Measurements from ENCODE around the gene ERP27. TPM values are rescaled to one million over a fixed set of nuclear protein-coding genes. Genes with fewer than 3 reads are reported as not detected.
A peak's percentile ranks its signal among the peaks of the same experiment; 100 is the strongest.

ERP27 gene
- total RNA-seq, 1 donor from 2014 or later = not detected

DNA sequence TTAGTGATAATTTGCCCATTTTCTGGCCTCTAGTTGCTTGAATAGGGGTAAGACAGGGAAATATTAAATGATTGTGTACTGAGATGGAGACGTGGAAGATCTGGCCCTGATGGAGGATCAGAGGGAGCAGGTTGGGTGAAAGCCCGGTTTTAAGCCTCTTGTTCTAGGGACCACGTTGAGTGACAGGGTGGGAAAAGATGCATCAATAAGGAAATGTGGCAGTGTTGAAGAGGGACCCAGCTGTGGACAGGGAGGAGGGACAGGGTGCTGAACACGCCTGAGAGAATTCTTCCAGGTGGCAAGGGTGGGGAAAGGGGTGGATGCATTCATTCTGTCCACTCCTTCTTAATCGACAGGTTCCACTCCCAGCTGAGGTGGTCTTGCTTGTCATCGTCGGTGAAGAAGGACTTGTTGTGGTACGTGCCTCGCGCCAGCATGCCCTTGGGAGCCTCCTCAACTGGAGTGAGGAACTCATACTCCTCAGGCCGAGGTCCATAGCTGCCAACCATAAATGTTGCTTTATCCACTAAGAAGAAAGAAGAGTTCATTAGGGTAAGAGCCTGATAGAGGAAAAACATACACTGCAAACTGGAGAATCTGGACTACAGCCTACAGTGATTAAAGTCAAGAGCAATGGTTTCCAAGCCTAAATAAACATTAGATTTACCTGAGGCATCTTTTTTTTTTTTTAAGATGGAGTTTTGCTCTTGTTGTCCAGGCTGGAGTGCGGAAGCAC lies 4.0 kb upstream of the ERP27 start:
- no peak for DNase-seq (ENCODE audit: extremely low read depth, low read depth, low spot score)

DNA sequence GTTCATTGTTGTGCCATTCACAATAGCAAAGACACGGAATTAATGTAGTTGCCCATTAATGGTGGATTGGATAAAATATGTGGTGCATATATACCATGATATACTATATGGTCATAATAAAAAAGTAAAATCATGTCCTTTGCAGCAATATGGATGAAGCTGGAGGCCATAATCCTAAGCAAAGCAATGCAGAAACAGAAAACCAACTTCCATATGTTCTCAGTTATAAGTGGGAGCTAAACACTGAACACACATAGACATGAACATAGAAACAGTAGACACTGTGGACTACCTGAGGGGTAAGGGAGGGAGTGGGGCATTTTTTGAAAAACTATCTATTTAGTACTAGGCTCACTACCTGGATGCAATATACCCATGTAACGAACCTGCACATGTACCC lies 3.0 kb upstream of the ERP27 start:
- no peak for DNase-seq (ENCODE audit: extremely low read depth, low read depth, low spot score)

DNA sequence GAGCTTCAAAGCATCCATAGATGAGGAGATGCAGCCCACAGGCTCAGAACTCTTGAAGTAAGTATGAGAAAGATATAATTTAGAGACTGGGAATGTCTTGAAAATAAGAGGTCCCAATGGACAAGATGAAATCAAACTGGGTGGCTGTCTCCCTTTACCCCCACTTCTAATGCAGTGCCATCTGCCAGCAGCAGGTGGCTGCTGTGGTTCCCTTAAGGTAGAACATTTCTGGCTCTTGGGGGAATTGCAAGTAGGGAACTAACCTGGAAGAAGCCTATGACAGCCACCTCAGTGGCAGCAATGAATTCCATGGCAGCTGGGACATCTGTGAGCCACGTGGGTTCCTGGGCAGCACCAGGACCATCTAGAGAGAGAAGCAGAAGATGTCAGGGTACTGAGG lies 648 bp downstream of the ERP27 start:
- no peak for DNase-seq (ENCODE audit: extremely low read depth, low read depth, low spot score)

DNA sequence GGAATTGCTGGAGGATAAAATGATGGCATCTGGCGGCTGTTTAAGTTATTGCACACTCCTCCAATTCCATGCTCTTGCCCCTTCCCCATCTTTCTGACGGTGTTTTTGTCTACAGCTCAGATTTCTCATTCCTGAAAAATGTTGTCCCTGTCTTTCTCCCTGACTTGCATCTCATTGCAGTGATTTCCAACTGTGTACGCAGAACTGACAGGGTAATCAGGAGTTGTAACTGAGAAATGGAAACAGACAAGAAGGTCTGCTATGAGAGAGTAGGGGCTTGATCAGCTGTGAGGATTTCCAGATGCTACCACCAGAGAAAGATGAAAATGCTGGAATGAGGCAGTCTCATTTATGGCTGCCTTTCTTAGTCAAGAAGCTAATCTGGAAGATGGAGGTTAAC lies 1.3 kb downstream of the ERP27 start:
- no peak for DNase-seq (ENCODE audit: extremely low read depth, low read depth, low spot score)

DNA sequence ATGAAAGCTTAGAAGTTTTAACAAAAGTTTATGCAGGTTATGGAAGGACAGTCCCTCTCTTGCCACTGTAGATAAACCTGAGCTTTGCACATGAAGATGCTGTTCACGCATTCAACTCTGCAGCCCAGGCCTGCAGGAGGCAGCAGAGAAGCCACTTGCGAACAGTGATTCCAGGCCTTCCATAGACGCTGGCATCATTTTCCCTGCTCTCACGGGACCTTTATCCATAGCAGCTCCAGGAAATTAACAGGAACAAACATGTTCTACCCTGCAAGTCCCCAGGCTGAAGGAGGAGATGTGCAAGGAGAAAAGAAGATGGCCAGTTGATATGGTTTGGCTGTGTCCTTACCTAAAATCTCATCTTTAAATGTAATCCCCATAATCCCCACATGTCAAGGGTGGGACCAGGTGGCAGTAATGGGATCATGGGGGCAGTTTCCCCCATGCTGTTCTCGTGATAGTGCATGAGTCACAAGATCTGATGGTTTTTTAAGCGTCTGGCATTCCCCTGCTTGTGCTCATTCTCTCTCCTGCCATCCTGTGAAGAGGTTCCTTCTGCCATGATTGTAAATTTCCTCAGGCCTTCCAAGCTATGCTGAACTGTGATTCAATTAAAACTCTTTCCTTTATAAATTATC lies 2.0 kb downstream of the ERP27 start:
- no peak for DNase-seq (ENCODE audit: extremely low read depth, low read depth, low spot score)

DNA sequence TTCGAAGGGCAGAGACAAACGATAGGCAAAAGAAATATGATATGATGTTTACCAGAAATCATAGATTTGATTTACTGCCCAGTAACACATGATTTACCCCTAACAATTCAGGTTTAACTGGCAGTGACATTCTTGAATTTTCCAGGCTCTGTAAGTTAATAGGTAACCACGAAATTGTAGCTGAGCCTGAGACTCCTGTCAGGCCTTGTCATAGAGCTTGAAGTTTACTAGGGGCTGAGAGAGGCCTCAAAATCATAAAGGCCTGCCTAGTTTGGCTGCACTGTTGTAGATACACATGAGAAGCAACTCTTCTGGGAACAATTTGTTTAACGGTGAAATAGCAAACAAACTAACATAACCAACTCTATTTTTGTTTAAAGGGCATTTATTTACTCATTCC lies 3.3 kb downstream of the ERP27 start:
- DNase-seq (ENCODE audit: extremely low read depth, low read depth, low spot score) = no peak

DNA sequence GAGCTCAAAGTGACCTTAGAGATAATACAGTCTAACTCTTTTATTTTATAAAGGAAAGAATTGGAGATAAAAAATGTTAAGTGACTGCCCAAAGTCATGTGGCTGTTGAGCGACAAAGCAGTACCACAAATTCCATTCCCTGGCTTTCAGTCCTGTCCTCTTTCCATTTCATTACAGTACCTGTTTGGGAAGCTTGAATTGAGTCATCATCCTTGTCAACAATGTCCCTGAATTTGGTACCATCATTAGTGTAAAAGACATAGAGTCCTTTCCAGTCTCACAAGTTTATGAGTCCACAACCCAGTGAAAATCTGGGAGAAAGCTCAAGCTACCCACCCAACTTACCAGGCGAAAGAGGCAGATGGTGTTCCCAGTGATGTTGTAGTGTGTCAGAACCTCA lies 3.8 kb downstream of the ERP27 start:
- no peak for DNase-seq (ENCODE audit: extremely low read depth, low read depth, low spot score)

DNA sequence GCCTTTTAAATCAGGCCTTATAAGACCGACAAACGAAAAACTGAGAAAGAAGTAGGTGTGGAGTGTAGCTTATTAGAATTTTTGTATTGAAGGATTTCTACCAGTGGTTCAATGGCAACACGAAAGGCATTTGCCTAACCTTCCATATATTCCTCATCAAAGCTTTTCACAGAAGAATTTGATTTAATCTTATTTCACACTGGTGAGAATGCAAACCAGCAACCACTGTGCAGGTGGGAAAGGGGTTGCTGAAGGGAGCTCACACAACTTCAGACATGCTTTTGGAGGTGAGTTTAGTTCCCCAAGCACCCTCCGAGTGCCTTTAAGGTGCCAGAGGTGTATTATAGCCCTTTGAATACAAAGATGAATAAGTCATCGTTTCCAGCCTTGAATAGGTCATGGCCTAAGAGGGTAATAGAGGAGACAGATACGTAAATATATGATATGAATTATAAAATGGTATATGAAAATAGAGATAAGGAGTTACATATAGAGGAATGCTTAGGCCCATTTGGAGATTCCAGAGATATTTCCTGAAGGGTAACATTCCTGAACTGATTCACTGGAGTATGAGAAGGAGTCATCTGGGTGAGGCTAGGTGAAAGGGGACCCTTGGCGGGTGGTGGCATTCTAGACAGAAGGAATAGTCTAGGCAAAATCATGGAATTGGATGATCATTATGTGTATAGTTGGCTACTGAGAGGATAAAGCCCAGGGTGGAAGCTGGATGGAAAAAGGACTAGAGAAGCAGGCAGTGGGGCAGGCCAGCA lies 6.4 kb downstream of the ERP27 start:
- no peak for DNase-seq (ENCODE audit: extremely low read depth, low read depth, low spot score)

DNA sequence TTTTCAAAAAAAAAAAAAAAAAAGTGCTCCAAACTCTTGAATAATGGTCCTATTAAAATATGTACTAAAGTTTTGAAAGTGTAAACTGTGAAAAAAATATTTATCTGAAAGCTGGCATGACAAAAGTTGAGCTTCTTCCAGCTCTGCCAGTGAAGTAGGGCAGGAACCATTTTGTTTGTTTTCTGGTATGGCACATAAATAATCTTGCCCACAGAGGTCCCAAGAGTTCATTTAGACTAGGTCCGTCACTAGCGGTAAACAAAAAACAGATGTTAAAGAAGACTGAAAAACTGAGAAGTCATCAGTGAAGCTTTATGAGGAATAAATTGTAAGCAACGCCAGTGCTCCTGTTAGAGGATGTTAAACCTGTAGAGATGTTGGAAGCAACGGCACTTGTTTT lies 7.0 kb downstream of the ERP27 start:
- DNase-seq (ENCODE audit: extremely low read depth, low read depth, low spot score) = no peak

DNA sequence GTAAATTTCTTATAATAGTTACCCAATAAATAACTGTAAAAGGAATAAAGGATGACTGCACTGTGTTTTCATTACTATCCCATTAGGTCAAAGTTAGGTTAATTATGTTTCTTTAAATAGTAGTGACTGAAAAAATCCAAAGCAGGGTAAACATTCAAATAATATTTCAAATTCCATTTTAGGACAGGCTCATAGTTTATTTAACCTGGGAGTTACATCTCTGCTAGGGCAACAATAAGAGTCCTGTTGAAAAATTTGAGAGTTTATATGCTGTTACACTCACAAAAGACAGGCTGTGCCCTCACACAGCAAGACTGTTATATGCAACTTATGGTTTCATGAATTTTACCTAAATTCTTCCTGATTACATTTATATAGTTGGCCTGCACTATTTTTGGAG lies 8.0 kb downstream of the ERP27 start:
- no peak for DNase-seq (ENCODE audit: extremely low read depth, low read depth, low spot score)

DNA sequence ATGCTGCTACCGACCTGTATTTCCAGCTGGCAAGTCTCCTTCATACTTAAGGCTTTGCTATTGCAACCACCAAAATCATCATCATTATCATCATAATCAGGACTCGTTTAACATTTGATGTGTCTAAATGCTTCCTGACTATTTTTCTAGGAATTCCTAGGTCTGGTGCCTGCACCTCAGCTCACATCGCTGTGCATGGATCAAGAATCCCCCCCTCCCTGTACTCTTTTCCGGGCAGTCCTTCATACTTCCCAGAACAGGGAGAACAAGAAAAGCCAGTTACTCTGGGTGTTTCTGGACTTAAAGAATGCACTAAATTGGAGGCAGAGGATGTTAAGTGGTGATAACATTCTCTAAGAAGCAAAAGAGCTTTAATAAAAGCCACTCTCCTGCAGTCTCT lies 9.4 kb downstream of the ERP27 start:
- no peak for DNase-seq (ENCODE audit: extremely low read depth, low read depth, low spot score)

DNA sequence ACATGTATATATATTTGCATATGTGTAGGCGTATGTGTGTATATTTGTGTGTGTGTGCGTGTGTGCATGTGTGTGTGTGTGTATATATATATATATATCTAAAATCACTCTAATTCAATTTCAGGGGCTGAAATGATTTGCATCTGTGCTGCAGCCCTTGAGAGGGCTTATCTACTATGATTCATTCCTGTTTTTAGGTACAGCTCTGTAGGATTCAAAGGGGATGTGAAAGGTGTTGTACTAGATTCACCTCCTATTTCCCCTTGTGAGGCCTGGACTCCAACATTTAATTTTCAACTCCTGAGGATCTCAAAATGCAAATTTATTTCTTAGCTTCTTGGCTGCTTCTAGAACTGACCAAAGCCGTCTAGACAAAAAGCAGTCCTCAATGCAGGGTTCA lies 11.1 kb downstream of the ERP27 start:
- DNase-seq (ENCODE audit: extremely low read depth, low read depth, low spot score) = no peak

DNA sequence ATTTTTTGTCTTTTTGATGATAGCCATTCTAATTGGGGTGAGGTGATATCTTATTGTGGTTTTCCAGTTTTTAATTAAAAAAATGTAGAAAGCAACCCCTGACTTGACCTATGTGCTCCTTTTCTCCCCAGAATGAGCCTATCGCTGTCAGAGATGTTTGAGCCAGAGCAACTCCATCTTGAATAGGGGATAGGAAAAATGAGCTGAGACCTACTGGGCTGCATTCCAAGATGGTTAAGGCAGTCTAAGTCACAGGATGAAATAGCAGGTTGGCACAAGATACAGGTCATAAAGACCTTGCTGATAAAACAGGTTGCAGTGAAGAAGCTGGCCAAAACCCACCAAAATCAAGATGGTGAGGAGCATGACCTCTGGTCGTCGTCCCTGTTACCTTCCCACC lies 13.8 kb downstream of the ERP27 start:
- no peak for DNase-seq (ENCODE audit: extremely low read depth, low read depth, low spot score)

DNA sequence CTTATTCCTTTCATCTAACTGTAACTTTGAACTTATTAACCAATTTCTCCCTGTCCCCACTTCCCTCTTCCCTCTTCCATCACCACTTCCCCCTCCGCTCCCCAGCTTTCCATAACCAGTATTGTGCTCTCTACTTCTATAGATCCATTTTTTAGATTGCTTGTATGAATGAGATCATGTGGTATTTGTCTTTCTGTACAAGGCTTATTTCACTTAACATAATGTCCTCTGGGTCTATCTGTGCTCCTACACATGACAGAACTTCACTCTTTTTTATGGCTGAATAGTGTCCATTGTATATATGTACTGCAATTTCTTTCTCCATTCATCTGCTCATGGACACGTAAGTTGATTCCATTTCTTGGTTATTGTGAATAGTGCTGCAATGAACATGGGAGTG lies 14.4 kb downstream of the ERP27 start:
- no peak for DNase-seq (ENCODE audit: extremely low read depth, low read depth, low spot score)

DNA sequence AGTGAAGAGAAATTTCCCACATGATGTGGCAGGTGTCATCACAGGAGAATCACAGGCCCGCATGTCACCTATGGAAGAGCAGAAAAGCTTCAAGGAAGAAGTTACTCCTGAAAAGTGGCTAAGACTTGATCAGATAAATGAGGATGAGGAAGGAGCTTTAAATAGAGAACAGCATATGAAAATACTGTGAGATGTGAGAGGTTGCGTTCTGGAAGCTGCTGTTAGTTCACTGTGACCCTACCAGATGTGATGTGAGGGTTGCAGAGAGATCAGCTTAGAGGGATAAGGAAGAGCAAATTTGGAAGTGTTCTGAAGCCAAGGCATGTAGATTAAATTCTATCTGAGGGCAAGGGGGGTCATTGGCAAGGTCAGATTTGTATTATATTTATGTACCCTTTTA lies 17.1 kb downstream of the ERP27 start:
- DNase-seq (ENCODE audit: extremely low read depth, low read depth, low spot score) = no peak

DNA sequence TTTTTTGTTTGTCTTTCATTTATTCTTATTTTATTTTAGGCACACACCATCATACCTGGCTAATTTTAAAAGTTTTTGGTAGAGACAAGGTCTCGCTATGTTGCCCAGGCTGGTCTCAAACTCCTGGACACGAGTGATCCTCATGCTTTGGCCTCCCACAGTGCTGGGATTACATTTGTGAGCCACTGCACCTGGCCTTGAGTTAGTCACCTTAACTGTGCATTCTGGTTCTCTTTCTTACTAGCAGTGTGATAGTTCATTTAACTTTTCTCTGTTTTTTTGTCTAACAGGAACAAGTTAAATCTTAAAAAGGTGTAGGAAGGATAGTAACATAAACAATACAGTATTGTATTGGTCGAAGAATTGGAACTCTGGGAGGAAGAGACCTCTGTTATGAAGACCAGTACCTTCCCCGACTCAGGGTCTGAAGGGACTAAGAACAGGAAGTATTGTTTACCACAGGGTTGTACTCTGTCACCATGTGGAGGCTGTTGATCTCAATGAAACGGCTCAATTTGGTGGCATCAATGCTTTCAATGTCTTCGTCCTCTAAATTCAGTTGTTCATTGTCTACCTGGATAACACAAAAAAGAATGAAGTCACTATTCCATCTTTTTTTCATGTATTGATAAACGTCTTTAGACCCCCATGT lies 17.7 kb downstream of the ERP27 start:
- no peak for DNase-seq (ENCODE audit: extremely low read depth, low read depth, low spot score)

DNA sequence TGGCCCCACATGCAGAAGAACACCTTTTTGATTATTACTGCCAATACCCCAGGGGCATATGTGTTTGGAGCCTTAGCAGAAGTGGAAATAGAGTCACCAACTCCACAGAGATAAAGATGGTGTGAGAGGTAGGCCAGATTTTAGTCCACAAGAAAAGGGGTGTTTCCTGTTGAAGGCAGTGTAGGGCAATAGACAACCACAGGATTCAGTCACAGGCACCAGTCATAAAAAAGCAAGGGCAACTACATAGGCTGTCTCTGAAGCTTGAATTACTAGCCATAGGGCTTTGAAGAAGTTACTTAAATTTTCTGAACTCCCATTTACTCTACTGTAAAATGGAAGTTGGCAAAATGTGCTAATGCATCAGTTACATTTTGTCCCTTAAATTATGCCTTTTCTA lies 18.9 kb downstream of the ERP27 start:
- DNase-seq (ENCODE audit: extremely low read depth, low read depth, low spot score) = no peak

DNA sequence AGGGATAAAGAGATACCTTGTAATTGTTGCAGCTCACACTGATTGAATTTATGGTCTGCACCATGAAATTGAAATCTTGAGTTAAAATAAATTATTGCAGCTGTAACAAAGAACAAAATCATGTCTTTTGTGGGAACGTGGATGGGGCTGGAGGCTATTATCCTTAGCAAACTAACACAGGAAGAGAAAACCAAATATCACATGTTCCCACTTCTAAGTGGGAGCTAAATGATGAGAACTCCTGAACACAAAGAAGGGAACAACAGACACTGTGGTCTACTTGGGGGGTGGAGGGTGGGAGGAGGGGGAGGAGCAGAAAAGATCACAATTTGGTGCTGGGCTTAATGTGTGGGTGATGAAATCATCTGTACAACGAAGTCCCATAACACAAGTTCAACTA lies 22.6 kb downstream of the ERP27 start:
- DNase-seq (ENCODE audit: extremely low read depth, low read depth, low spot score) = no peak

DNA sequence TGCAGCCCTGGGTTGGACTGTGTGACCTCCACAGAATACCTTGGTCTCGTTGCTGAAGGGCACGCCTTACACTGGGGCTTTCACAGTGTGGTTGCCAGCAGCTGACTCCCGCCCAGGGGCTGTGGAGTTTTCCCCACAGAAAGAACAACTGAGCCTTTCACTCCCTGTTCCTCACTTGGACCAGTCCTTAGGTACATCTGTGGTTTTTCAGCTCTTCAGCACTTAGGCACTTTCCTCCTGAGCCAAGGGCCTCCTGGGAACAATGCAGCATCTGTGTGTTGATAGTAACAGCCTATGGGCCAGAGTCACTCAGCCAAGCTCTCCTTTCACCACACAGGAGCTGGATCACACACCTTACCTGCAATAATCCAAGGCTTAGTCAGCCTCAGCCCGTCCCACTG lies 25.0 kb downstream of the ERP27 start:
- no peak for DNase-seq (ENCODE audit: extremely low read depth, low read depth, low spot score)

DNA sequence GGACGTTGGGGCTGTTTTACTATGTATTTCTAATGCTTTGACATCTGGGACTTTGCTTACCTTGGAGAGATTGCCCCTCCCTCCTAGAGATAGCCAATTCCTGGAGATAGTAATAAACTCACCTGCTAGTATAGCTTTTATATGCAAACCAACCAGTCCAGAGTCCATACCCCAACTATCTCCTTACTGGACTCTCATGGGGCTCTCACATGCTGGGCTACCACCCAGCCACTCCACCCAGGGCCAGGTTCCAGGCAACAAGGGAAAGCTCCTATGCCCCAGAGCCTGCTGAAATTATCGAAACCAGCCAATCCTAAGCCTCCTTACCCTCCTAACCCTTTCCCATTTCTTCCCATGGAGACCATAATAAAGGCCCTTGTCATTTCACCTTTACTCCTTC lies 27.2 kb downstream of the ERP27 start:
- DNase-seq (ENCODE audit: extremely low read depth, low read depth, low spot score) = no peak

DNA sequence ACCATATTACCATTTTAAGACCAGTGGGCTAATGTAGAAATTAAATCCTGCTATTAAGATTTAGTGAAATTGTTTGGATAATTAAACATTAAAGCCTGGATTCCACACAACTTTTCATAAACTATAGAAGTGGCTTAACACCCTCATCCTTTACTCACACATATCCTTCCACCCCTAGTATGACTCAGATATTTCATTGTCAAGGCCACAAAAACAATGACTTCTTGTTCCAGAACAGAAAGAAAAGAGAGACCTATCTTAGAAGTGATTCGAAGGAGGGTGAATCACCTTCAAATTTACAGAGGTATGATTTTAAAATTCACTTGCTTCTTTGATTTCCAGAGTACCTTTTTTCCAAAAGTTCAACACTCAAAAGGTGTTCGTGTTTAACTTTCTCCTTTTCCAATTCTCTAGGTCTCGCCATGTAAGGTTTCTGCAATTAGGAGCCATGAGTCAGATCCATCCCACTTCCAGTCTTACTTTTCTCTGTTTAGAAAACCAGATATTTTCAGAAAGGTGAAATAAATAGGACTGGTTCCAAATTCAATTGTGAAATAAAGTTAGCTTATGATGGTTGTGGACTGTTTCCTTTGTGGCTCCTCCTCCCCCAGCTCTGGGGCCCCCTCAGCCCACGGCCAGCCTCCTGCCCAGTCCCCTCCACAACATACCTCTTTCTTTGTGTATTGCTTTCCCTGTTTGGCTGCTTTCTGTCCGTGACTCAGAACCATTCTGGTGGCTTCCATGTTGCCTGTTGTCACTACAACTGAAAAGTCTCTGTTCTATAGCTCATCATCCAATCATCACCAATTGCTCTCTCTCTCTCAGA lies 28.0 kb downstream of the ERP27 start:
- peak; percentile 56 for DNase-seq (ENCODE audit: extremely low read depth, low read depth, low spot score)

All from glomerular endothelial cell (primary cell).